Measurements from ENCODE around the gene FDXR.

DNA sequence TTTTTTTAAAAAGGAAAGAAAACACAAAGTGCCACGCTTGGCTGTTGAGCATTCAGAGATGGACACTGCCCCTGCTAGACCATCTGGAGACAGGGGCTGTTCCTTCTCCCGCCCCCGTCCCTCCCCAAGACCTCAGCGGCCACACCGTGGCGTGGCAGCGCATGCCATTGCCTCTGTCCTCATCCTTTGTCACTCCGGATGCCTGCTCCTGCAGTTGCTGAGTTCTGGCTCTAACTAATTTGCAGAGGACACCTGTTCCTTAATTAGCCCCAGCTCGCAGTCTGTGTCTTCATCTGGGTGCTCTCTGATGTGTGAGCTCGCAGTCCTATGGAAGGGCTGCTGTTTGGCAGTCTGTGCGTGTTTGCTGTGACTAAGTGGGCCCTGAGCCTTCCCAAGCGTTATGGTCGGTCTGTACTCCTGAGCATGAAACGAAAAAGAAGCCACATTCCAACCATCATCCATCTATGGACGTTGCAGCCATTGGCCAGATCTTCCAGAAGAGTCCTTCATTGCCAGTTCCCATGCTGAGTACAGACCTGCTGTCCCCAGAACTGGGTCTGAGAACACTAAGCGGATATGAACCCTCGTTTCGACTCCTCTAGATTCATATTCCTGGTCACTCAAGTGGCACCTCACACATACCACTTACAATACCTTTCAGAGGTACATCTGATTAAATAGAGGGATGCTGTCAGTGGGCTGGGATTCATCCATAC lies 55.7 kb downstream of the FDXR start:
- TF ChIP-seq CTCF (IDR thresholded peaks at IDR 0.05) (no peak), ZFX (IDR thresholded peaks at IDR 0.05; ENCODE audit: borderline replicate concordance) (no peak)
